ENCODE data around the gene SSH3. TPM values are rescaled to one million over a fixed set of nuclear protein-coding genes. Genes with fewer than 3 reads are reported as not detected.

Gene SSH3
- polyA plus RNA-seq, 1 donor from 2014 or later, result 0.89 TPM

DNA sequence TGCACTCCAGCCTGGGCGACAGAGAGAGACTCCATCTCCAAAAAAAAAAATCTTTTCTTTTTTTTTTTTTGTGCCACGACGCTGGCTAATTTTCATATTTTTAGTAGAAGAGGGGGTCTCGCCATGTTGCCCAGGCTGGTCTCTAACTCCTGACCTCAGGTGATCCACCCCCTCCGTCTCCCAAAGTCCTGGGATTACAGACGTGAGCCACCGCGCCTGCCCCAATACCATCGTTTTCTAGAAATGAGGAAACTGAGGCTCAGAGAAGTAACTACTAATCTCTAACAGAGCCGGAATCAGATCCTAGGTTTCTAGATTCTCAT is 13.5 kb downstream of the SSH3 start:
- Histone ChIP-seq H3K36me3 (ENCODE audit: insufficient read depth, low read length) (no peaks in the 10 kb centered on the region), H3K4me2 (ENCODE audit: low read length) (peak overlapping the region; percentile 52), H3K9me2 (ENCODE audit: insufficient read depth, low read length) (no peaks in the 10 kb centered on the region), H3K9me3 (ENCODE audit: low read length) (no peaks in the 10 kb centered on the region), H2AFZ (ENCODE audit: low read depth, low read length) (peak overlapping the region; percentile 66), H3K79me2 (replicated peaks; ENCODE audit: insufficient read depth, low read length) (peaks cover 11% of the 10 kb centered on the region), H3K27ac (ENCODE audit: low read length) (peak overlapping the region; percentile 43), H3K27me3 (ENCODE audit: insufficient read depth, low read depth, low read length) (no peaks in the 10 kb centered on the region), H4K20me1 (ENCODE audit: insufficient read depth) (no peaks in the 10 kb centered on the region), H3K9ac (ENCODE audit: low read length) (peak overlapping the region; percentile 65), H3F3A (ENCODE audit: insufficient read depth, low read length, poor library complexity, severe bottlenecking) (no peaks in the 10 kb centered on the region), H3K4me3 (ENCODE audit: low read length) (peak overlapping the region; percentile 74)
- no peak for TF ChIP-seq SMC3 (conservative IDR thresholded peaks at IDR 0.05; ENCODE audit: poor library complexity)
- peak; percentile 8 for TF ChIP-seq TAF1 (IDR thresholded peaks at IDR 0.05; ENCODE audit: low read depth)

DNA sequence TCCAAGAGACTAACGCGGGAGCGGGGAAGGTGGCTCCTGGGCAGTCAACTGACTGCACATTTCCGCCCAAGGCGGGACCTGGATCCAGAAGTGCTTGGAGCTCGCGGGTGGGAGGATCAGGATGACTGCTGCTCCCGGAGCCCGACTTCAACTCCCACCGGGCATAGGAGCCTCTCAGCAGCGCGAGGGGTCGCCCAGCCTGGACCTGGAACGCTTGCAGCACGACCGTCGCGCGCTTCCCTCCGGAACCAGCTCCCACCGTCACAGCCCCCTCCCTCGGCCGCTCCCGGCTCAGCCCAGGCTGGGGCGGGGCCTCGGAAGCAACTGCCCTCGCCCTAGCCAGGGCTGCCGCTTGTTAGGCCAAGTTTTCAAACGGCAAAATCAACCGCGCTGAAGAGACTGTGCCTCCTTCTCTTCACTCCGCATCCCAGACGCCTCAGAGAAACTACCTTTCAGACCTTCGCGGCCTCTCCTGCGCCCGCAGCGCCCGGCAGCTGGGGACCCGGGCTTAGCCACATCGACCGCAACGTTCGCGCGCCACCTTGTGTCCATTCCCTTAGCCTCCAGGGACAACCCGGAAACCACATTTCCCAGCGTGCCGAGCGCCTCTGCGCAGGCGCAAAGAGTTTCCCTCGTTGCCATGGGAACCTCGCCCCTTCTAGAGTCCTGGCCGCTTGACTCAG is 14.0 kb downstream of the SSH3 start:
- Histone ChIP-seq H3K27me3 (ENCODE audit: insufficient read depth, low read depth, low read length) (no peaks in the 10 kb centered on the region), H3K9me2 (ENCODE audit: insufficient read depth, low read length) (no peaks in the 10 kb centered on the region), H3K79me2 (replicated peaks; ENCODE audit: insufficient read depth, low read length) (peaks cover 11% of the 10 kb centered on the region), H3F3A (ENCODE audit: insufficient read depth, low read length, poor library complexity, severe bottlenecking) (no peaks in the 10 kb centered on the region), H3K4me2 (ENCODE audit: low read length) (peak overlapping the region; percentile 52), H4K20me1 (ENCODE audit: insufficient read depth) (no peaks in the 10 kb centered on the region), H3K27ac (ENCODE audit: low read length) (peak overlapping the region; percentile 43), H3K4me3 (ENCODE audit: low read length) (peak overlapping the region; percentile 74), H3K9me3 (ENCODE audit: low read length) (no peaks in the 10 kb centered on the region), H2AFZ (ENCODE audit: low read depth, low read length) (peak overlapping the region; percentile 66), H3K9ac (ENCODE audit: low read length) (peak overlapping the region; percentile 65), H3K36me3 (ENCODE audit: insufficient read depth, low read length) (no peaks in the 10 kb centered on the region)
- TF ChIP-seq, protein P1, sequence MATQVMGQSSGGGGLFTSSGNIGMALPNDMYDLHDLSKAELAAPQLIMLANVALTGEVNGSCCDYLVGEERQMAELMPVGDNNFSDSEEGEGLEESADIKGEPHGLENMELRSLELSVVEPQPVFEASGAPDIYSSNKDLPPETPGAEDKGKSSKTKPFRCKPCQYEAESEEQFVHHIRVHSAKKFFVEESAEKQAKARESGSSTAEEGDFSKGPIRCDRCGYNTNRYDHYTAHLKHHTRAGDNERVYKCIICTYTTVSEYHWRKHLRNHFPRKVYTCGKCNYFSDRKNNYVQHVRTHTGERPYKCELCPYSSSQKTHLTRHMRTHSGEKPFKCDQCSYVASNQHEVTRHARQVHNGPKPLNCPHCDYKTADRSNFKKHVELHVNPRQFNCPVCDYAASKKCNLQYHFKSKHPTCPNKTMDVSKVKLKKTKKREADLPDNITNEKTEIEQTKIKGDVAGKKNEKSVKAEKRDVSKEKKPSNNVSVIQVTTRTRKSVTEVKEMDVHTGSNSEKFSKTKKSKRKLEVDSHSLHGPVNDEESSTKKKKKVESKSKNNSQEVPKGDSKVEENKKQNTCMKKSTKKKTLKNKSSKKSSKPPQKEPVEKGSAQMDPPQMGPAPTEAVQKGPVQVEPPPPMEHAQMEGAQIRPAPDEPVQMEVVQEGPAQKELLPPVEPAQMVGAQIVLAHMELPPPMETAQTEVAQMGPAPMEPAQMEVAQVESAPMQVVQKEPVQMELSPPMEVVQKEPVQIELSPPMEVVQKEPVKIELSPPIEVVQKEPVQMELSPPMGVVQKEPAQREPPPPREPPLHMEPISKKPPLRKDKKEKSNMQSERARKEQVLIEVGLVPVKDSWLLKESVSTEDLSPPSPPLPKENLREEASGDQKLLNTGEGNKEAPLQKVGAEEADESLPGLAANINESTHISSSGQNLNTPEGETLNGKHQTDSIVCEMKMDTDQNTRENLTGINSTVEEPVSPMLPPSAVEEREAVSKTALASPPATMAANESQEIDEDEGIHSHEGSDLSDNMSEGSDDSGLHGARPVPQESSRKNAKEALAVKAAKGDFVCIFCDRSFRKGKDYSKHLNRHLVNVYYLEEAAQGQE (IDR thresholded peaks at IDR 0.05; ENCODE audit: borderline replicate concordance), result peak; percentile 27
- TF ChIP-seq, protein P2, sequence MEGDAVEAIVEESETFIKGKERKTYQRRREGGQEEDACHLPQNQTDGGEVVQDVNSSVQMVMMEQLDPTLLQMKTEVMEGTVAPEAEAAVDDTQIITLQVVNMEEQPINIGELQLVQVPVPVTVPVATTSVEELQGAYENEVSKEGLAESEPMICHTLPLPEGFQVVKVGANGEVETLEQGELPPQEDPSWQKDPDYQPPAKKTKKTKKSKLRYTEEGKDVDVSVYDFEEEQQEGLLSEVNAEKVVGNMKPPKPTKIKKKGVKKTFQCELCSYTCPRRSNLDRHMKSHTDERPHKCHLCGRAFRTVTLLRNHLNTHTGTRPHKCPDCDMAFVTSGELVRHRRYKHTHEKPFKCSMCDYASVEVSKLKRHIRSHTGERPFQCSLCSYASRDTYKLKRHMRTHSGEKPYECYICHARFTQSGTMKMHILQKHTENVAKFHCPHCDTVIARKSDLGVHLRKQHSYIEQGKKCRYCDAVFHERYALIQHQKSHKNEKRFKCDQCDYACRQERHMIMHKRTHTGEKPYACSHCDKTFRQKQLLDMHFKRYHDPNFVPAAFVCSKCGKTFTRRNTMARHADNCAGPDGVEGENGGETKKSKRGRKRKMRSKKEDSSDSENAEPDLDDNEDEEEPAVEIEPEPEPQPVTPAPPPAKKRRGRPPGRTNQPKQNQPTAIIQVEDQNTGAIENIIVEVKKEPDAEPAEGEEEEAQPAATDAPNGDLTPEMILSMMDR (IDR thresholded peaks at IDR 0.05; ENCODE audit: poor library complexity, severe bottlenecking), result peak; percentile 100
- TF ChIP-seq MXI1 (conservative IDR thresholded peaks at IDR 0.05; ENCODE audit: poor library complexity, severe bottlenecking) (no peak), EZH2 (IDR thresholded peaks at IDR 0.05; ENCODE audit: borderline replicate concordance, insufficient read depth, low read length, poor library complexity, severe bottlenecking) (no peak), RAD21 (conservative IDR thresholded peaks at IDR 0.05) (peak; percentile 98), EP300 (conservative IDR thresholded peaks at IDR 0.05; ENCODE audit: poor library complexity, severe bottlenecking) (peak; percentile 48), TAF1 (IDR thresholded peaks at IDR 0.05; ENCODE audit: low read depth) (peak; percentile 24), SMC3 (conservative IDR thresholded peaks at IDR 0.05; ENCODE audit: poor library complexity) (peak; percentile 97), POLR2AphosphoS5 (IDR thresholded peaks at IDR 0.05) (peak; percentile 29)

Data from neural cell (in vitro differentiated cells).